CD1c-positive myeloid dendritic cell (primary cell): Measurements from ENCODE around the gene BAHCC1.

ENCODE experiments used
- DNase-seq: peaks from one replicate; pipeline ENCODE4 v3.0.0-alpha.2; 2016; ENCODE audit errors: extremely low spot score

Gene BAHCC1

DNA sequence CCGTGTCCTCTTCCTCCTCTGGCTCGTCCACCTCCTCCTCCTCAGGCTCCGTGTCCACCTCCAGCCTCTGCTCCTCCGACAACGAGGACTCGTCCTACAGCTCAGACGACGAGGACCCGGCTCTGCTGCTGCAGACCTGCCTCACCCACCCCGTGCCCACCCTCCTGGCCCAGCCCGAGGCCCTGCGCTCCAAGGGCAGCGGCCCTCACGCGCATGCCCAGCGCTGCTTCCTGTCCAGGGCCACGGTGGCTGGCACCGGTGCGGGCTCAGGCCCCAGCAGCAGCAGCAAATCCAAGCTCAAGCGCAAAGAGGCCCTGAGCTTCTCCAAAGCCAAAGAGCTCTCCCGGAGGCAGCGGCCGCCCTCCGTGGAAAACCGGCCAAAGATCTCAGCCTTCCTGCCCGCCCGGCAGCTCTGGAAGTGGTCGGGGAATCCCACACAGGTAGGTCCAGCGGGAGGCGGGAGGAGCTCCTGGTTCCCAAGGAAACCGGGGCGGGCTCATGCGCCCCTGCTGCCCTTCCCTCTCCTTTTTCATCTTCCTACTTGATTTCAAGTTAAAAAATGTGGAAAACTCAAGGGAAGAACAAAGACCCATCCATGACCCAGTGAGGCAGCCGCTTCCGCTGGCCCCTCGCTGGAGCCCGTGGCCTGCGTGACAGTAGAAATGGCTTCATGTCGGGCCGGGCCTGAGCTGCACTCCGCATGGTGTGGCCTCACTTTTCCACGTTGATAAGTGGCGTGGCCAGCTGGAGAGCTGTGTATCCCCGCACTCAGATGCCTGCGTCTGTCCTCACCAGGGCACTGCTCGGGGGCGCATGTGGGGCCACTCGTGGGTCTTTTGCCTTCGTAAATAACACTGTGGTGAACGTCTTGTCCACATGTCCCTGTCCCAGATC is 66.6 kb downstream of the BAHCC1 start:
- DNase-seq = no peak

DNA sequence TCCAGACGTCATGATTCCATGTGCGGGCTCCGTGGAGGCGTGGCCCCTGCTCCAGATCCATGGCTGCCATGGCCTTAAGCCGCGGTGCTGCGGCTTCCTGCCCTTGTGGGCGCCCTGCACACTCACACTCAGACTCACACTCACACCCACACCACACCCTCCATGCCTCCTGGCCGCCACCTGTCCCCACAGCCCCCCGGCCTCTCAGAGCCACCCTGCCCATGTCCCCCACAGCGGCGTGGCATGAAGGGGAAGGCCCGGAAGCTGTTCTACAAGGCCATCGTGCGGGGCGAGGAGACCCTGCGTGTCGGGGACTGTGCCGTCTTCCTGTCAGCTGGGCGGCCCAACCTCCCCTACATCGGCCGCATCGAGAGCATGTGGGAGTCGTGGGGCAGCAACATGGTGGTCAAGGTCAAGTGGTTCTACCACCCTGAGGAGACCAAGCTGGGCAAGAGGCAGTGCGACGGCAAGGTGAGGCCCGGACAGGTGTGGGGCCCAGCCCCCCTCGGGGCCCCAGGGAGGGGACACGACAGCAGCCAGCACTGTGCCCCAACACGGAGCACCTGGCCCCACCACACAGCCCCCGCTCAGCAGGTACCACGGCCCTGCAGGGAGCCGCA is 67.4 kb downstream of the BAHCC1 start:
- no peak for DNase-seq

DNA sequence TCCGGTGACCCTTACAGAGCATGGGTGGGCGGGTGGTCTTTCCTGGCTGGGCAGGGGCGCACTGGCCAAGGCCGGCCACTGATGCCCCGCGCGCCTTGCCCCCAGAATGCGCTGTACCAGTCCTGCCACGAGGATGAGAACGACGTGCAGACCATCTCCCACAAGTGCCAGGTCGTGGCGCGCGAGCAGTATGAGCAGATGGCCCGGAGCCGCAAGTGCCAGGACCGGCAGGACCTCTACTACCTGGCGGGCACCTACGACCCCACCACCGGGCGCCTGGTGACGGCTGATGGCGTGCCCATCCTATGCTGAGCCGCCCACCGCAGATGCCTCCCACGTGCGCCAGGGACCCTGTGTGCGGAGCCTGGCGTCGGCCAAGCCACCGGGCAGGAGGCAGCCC is 68.2 kb downstream of the BAHCC1 start:
- no peak for DNase-seq

DNA sequence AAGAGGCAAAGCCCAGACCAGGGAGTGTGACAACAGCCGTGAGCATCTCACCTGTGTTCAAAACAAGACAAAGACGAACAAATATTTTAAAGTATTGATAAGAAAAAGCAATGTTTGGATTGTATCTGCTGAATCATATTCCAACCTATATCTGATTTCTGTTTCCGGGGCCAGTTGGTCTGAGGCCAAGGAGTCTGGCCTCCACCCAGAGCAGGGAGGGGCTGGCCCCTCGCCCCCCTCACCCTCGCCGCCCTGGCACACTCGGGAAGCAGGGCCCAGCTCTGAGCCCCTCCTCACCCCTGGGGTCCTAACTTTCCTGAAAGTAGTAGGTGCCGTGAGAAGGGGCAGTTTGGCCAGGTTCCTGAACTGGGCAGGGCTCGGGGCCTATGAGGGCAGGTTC is 69.3 kb downstream of the BAHCC1 start:
- DNase-seq = no peak

DNA sequence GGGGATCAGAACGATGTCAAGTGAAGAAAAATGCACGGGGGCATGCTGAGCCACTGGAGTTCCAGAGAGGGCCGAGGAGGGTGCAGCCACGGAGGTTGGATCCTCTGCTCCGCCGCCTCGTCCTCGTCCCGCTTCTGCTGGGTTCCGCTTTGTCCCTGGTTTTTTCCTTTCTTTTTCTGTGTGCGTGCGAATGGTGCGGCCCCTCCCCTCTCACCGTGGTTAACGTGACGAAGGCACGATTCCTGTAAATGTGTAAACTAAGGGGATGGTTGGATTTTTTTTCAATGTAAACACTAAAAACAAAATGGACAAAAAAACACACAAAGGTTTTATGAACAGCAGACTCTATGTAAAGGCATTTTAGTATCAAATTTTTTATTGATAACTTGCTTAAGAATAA is 70.7 kb downstream of the BAHCC1 start:
- DNase-seq = no peak

DNA sequence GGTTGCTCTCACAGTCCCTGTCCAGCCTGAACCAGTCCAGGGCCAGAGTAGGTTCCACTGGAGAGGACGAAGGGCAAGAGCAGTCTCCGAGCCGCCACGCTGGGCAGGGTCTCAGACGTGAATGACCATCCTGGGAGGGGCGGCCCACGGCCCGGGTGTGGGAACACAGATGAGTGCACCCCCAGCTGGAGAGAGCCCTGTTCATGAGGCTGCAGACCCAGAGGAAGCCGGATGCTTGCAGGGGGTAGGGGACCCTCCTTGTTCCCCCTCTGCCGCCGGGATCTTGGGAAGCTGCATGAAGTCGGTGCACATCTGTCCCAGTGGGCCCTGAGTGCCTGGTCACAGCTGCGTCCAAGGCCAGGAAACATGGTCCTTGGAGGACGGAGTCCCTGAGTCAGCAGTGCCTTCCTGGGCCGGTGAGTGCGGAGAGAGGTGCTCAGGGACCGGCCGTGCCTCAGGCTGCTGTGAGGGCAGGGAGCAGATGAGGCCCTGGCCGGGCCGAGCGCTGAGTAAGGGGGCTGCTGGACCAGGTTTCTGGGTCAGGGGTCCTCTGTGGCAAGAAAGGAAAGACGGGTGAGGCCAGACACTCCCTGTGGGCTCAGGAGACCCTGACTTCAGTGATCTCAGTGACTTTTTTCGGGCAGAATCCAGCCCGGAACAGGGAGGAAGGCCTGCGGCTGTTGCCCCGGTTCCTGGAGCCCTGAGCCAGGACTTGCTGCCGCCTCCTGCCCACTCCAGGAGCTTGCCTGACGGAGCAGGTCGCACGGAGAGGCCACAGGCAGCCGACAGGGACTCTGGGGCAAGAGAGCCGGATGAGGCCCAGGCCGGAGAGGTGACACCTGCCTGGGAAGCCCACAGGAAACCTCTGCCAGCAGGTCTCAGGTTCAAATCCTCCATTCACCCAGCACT is 71.6 kb downstream of the BAHCC1 start:
- no peak for DNase-seq

DNA sequence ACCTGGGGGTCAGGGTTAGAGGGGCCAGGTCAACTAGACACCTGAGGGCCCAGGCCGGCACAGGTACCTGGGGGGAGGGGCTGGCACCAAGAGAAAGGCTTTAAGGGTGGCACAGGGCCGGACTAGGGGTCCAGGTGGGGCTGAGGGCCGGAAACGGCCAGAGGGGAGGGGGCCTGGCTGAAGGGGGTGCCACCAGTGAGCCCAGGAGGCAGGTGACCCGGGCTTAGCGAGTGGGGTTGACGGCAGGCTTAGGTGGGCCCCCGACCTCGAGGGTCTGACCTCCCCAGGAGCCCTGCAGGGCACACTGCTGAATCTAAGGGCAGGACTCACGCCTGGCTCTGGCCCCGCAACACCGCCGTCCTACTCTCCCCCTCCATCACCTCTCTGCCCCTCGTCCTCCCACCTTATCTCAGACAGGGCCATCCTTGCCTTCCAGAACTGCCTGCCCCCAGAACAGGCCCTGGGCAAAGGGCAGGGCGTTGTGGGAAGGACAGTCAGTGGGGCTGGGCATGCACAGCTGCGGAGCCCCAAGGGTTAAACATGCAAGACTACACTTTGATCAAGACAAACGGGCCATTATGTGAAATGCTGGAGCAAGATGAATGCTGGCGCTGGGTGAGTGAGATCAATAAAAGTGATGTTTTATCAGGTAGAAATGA is 73.0 kb downstream of the BAHCC1 start:
- no peak for DNase-seq

DNA sequence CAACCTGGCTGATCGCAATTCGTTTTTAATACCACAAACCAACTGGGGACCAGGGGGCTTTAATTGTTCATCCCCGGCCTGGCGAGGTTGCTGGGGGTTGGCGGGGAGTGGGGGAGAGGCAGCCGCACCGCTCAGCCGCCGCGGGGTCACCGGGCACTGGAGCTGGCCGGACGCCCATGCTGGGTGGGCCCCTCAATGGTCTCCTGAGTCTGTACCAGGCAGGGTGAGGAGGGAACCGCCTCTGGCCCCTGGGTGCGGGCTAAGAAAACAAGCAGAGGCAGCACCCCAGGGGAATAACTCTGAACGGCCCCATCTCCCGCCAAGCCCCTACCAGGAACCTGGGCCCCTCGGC is 73.5 kb downstream of the BAHCC1 start:
- no peak for DNase-seq

DNA sequence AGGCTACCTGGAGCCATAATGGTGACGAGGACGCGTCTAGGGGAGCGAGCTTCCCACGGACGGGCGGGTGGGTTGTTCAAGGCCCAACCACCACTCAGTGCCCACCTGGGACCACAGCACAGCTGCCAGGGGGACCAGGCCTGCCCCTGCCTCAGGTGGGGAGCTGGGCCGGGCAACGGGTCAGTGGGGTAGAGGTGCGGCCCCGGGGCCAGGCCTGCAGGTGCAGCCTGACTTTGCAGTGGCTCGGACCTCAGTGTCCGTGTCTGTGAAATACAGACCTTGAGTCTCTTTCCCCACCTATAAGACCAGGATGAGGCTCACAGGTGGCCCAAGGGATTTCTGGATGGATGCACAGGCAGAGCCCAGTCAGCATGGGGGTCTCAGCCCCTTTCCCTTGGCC is 74.0 kb downstream of the BAHCC1 start:
- no peak for DNase-seq

DNA sequence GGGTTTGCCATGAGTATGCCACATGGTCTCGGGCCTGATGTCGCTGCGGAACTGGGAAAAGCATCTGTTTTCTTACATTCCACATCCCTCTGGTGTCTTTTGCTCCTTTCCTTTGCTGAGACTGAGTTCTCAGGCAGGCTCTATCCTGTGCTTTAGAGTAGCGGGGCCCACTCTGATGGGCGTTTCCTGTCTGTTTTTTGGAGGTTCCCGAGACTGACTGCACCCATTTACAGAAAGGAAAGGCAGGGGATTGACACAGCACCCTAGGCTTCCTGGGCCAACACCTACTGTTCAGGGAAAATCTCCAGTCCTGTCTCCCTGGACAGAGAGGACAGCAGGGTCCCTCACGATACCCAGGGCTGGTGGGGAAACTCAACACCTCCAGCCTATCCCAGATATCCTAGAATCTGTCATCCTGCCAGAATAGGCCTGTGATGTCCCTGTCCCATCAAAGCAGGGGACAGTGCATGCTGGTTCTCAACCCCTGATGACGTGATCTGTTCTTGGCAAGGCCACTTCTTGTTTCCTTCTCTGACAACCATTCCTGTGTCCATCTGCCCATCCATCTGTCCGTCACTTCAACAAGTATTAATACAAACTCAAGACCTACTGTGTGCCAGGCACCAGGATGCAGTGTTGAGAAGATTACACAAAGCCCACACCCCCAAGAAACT is 75.2 kb downstream of the BAHCC1 start:
- no peak for DNase-seq

DNA sequence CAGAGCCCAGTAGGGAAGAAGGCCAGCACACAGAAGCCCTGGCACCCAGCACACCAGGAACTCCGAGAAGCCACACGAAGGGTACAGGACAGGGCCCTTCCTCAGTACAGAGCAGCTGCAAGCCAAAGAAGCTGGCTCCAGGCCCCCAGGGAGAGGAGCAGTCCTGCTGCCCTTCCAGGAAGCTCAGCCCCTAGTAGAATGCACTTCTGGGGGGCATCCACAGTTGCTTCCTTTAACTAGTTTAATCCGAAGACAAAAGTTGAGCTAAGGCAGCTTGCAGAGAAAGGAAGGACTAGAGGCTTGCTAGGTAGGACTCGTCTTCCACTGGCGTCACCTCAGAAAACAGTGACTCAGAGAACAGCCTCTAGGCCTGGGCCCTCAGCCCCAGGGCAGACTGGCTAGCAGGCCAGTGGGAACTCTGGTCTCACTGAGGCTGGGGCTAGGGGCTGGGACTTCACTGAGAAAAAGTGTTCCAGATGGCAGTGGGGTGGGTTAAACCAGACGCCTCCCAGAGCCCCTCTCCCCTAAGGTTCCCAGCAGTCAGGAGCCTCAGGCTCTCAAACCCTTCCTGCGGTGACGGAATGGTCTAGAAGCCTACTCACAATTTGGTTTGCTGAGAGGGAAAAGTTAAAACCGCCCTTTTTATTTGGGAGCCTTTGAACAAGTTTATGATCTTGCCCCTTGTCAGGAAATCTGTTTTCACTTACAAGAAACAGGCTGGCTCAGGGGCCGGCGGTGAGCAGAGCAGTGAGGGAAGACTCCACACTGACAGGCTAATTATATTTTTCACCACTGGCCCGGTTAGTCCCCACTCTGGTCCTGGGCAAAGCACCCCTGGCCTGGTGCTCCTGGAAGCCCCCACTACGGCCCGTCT is 75.9 kb downstream of the BAHCC1 start:
- DNase-seq = no peak

DNA sequence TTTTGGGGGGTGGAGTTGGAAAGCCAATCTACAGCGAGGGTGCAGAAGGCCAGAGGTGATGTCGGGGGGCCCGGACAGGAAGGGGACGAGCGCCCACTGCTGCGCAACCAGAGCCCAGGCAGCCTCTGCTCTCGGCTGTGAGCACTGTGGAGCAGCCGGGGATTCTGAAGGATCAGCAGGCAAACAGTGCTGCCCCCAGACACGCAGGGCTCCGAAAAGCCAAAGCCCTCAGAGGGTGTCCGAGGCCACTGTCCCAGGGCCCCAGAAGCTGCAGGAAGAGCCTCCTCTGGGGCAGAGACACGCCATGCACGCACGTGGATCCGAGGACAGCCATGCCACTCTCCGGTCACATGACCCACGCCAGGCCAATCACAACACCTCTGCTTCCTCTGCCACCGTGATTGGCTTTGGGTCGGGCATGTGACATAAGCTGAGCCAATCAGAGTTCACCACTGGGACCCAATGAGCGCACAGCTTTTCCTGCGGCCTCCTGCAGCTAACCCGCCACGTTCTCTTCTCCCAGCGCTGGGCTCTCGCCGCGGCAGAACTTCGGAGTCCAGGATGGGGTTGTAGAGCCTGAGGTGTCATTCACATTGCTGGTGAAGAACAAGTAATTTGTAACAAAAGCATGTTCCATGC is 76.7 kb downstream of the BAHCC1 start:
- no peak for DNase-seq

DNA sequence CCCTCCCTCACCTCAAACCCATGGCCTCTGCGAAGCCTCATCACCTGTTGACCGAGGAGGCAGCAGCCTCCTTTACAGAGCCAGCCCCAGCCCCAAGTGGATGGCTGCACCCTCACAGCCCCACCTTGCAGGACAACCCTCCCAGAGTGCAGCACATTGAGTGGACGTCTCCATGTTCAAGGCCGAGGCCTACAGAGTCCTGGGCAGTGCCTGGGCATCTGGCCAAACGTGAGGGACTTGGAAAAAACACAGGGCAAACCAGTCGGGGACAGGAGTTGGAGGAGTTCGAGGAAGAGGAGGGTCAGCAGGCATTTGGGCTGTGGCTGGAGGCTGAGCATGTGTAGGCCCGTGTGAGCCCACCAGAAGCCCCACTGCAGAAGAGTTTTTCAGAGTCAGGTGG is 77.8 kb downstream of the BAHCC1 start:
- no peak for DNase-seq

DNA sequence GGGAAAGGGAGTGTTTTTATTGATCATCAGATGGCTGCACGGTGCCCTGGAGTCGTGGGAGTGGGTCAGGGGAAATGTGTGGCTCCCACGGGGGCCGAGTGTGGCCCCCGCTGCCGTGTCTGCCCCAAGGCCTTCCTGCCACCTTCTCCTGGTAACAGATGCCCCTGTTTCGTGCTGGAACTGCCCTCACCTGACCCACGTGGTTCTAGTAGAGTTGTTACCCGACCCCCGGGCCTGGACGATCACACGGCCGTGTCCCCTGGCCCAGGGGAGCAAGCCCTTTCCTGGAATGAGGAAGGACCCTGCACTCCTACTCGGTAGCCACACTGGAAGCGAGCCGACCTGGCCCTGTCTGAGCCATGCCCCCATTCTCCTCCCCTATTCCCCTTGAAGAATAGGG is 79.7 kb downstream of the BAHCC1 start:
- no peak for DNase-seq

DNA sequence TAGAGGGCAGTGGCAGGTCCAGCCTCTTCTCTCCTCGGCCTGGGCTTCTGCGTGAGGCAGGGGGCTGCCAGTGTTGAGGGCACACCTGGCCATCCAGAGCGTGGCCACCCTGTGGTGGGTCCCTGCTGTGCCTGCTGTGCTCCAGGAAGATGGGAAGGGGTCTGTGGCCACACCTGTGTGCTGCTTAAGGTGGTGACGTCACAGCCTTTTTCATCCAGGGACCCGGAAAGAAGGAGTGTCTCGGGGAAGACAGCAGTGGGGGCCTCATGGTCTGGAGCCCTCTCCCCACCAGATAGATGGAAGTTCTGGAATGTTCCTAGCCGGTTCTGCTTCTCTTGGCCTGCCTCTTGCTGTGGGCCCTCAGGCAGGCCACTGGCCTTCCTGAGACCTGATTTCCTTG is 80.8 kb downstream of the BAHCC1 start:
- DNase-seq = no peak

DNA sequence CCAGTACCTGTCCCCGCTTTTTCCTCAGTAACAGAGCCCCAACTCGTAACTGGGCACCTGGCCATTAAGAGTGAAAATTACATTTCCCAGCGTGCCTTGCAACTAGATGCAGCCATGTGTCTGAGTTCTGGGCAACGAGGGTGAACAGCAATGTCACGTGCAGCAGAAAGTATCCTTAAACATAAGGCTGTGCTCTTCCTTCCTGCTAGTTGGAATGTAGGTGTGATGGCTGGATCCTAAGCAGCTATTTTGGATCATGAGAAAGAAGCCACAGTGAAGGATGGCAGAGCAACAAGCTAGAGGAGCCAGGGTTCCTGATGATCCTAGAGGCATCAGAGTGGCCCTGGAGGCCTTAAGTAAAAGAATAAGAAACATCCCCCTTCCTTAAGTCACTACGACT is 81.4 kb downstream of the BAHCC1 start:
- no peak for DNase-seq

DNA sequence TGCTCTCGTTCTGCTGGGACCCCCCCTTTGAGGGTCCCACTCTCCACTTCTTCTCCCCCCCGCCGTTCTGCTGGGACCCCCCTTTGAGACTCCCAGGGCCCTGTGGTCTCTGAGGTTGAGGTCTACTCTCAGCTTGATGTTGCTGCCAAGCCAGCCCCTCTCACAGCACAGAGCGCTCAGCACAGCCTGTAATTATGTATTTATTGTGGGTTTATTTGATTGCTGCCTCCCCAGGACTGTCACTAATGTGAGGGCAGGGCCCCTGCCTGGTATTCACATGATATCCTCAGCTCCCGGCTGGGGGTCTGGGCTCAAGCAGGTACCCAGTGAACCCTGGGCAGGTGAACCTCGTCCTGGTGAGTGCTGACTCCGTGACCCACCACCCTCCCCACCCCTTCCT is 81.9 kb downstream of the BAHCC1 start:
- no peak for DNase-seq

DNA sequence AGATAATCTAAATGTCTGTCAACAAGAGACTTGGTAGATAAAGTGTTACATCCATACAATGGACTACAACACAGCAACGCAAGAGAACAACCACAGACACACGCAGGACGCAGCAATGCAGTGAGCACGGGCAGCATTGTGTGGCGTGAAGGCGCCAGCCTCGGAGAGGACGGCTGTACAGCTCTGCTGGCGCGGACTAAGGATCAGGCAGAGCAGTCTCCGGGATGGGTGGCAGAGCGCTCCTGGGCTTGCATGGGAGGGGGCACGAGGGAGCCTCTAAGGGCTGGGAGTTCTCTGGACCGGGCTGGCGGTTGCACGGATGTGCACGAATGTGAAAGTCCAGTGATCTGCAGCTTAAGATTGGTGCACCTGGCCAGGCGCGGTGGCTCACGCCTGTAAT is 82.9 kb downstream of the BAHCC1 start:
- DNase-seq = no peak

DNA sequence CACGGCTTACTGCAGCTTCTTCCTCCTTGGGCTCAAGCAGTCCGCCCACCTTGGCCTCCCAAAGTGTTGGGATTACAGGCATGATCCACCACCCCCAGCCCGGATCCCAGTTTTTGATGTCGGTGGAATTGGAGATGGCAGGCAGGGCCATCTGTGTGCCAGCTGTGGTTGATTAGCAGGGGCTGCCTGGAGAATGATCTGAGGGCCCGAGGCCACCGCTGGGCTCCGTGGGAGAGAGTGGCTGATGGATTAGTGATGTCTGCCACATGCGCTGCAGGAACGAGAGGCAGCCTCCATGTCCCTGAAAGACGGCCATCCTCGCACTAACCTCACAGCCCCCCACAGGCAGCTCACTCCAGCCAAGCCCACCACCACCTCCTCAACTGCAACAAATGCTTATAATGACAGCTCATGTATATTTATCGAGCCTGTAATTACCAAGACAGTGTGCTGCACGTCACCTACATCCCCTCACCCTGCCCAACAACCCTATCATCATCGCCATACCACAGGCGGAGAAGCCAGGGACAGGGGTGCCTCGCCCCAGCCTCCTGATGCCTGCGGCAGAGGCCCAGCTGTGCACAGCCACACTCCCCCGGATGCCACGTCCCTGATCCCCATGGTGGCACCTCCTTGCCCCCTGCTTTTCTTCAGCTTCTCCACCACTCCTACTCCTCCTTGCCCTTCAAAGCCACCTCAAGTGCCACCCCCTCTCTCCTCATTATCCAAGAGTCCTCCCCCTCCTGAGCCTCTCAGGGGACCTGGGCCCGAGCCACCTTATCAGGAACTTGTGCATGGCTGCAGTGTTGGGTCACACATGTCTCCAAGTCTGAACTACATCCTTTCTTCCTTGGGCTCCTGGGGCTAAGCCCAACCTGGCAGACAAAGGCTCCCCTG is 84.2 kb downstream of the BAHCC1 start:
- no peak for DNase-seq
